ENCODE measurements around the gene KCNG2.

The KCNG2 gene

GRCh38 chr18:79927607-79928562 lies 130.1 kb downstream of the KCNG2 start:
- DNase-seq, result no peak

GRCh38 chr18:79928563-79928960 lies 130.8 kb downstream of the KCNG2 start:
- no peak for DNase-seq

GRCh38 chr18:79930020-79930642 lies 132.4 kb downstream of the KCNG2 start:
- DNase-seq, result no peak

- DNase-seq, result no peak
These were observed 133.7 kb downstream of the KCNG2 start for GRCh38 chr18:79931475-79931874.

- DNase-seq, result no peak
These were observed 135.2 kb downstream of the KCNG2 start for GRCh38 chr18:79932907-79933306.

GRCh38 chr18:79933765-79934164 lies 136.0 kb downstream of the KCNG2 start:
- DNase-seq, result no peak

- no peak for DNase-seq
These were observed 136.8 kb downstream of the KCNG2 start for GRCh38 chr18:79934311-79935097.

- DNase-seq, result no peak
These were observed 137.4 kb downstream of the KCNG2 start for GRCh38 chr18:79935098-79935480.

GRCh38 chr18:79935499-79935898 lies 137.8 kb downstream of the KCNG2 start:
- no peak for DNase-seq

GRCh38 chr18:79935925-79936324 lies 138.2 kb downstream of the KCNG2 start:
- no peak for DNase-seq

- no peak for DNase-seq
These were observed 138.9 kb downstream of the KCNG2 start for GRCh38 chr18:79936641-79937040.

GRCh38 chr18:79937103-79937860 lies 139.5 kb downstream of the KCNG2 start:
- no peak for DNase-seq

GRCh38 chr18:79938196-79938595 lies 140.5 kb downstream of the KCNG2 start:
- no peak for DNase-seq

- DNase-seq, result no peak
These were observed 141.4 kb downstream of the KCNG2 start for GRCh38 chr18:79939096-79939495.

- DNase-seq, result no peak
These were observed 142.5 kb downstream of the KCNG2 start for GRCh38 chr18:79940126-79940813.

- no peak for DNase-seq
These were observed 143.2 kb downstream of the KCNG2 start for GRCh38 chr18:79940814-79941472.

- no peak for DNase-seq
These were observed 143.9 kb downstream of the KCNG2 start for GRCh38 chr18:79941473-79942119.

- DNase-seq, result no peak
These were observed 144.5 kb downstream of the KCNG2 start for GRCh38 chr18:79942211-79942610.

- DNase-seq, result no peak
These were observed 145.3 kb downstream of the KCNG2 start for GRCh38 chr18:79942786-79943607.

- DNase-seq, result no peak
These were observed 145.9 kb downstream of the KCNG2 start for GRCh38 chr18:79943608-79944125.
